Spleen (tissue), 7 donors: Measurements from ENCODE around the gene GPR62.

ENCODE experiments used
- CTCF ChIP-seq, 11 experiments: fragments of 200-600 bp in 7 of 11; fragments of 450-650 bp in 4 of 11; sonication (generic) in 4 of 11; IDR thresholded peaks in 8 of 11; conservative IDR thresholded peaks in 3 of 11; 1 replicate in 7 of 11; 2 replicates in 4 of 11; pipeline versions ENCODE4 v1.4.0 to v1.8.0; 2016 to 2021; ENCODE audit warnings: antibody characterized with exemption in 11 of 11, inconsistent platforms in 4 of 11, mild to moderate bottlenecking in 1 of 11
- POLR2A ChIP-seq, 3 donors: fragments of 450-650 bp; IDR thresholded peaks; one replicate each; pipeline ENCODE4 v1.5.1; 2017; ENCODE audit warnings: antibody characterized with exemption in 3 of 3, mild to moderate bottlenecking in 1 of 3
- POLR2AphosphoS5 ChIP-seq, 3 donors: sonication (generic); formaldehyde crosslinking; IDR thresholded peaks; one replicate each; pipeline ENCODE4 v1.5.1; 2017; ENCODE audit warnings: antibody characterized with exemption in 3 of 3
- donor health status: DM: no; HTN: no; CAD: no; lungs with moderate emphysema.
- donor health status: DM: no; HTN: no; CAD: no.
- donor health status: DM: no; HTN: no; CAD: no.

GRCh38 chr3:51966486-51966885 is 11.3 kb downstream of the GPR62 start:
- TF ChIP-seq CTCF (IDR thresholded peaks at IDR 0.05 in 8 of 11, conservative IDR thresholded peaks at IDR 0.05 in 3 of 11) = no peak
- TF ChIP-seq POLR2A (IDR thresholded peaks at IDR 0.05) = no peak
- no peak for TF ChIP-seq POLR2AphosphoS5 (IDR thresholded peaks at IDR 0.05)
